Stomach (tissue), 9 donors: ENCODE data around the gene ADIRF. TPM values are rescaled to one million over a fixed set of nuclear protein-coding genes. Genes with fewer than 3 reads are reported as not detected.
A peak's percentile ranks its signal among the peaks of the same experiment; 100 is the strongest.

Experiments
- DNase-seq, 2 donors: peaks; one replicate each; pipeline versions ENCODE4 v3.0.0 to v3.0.0-alpha.2; 2013 to 2019
- H3K27ac ChIP-seq, 5 donors: fragments of 200-600 bp in 4 of 5; sonication (generic) in 4 of 5; one replicate each; pipeline ENCODE4 v1.5.1; 2013 to 2019; ENCODE audit warnings: mild to moderate bottlenecking in 1 of 5, moderate library complexity in 1 of 5
- H3K27me3 ChIP-seq, 3 donors: fragments of 200-600 bp; sonication (generic); one replicate each; pipeline ENCODE4 v1.5.1; 2017 to 2019; ENCODE audit warnings: mixed run types in 1 of 3
- H3K36me3 ChIP-seq, 4 donors: fragments of 200-600 bp; sonication (generic); 1 replicate in 3 of 4; 2 replicates in 1 of 4; pipeline ENCODE4 v1.5.1; 2016 to 2019
- H3K4me1 ChIP-seq, 4 donors: fragments of 200-600 bp; sonication (generic); one replicate each; pipeline ENCODE4 v1.5.1; 2016 to 2019
- H3K4me3 ChIP-seq, 4 donors: fragments of 200-600 bp; sonication (generic) in 3 of 4; one replicate each; pipeline ENCODE4 v1.5.1; 2016 to 2019; ENCODE audit warnings: mild to moderate bottlenecking in 1 of 4
- H3K9me3 ChIP-seq, 4 donors: fragments of 200-600 bp; sonication (generic); one replicate each; pipeline ENCODE4 v1.5.1; 2016 to 2019
- EP300 ChIP-seq: sonication (generic); formaldehyde crosslinking; IDR thresholded peaks from one replicate; pipeline ENCODE4 v1.6.1; 2017; ENCODE audit warnings: antibody characterized with exemption
- POLR2A ChIP-seq, 4 donors: fragments of 450-650 bp; IDR thresholded peaks; one replicate each; pipeline ENCODE4 v1.6.1; 2016; ENCODE audit warnings: antibody characterized with exemption in 4 of 4, control low read depth in 2 of 4, mild to moderate bottlenecking in 1 of 4, moderate library complexity in 1 of 4
- POLR2AphosphoS5 ChIP-seq, 3 donors: sonication (generic); formaldehyde crosslinking; IDR thresholded peaks; one replicate each; pipeline ENCODE4 v1.6.1; 2016; ENCODE audit warnings: antibody characterized with exemption in 3 of 3
- WGBS, 5 donors: extraction: QIAGEN DNeasy Blood & Tissue Kit in 3 of 5; methylation state at CpG; one replicate each; pipeline versions ENCODE4 v1.1.5 to v1.1.7; 2013 to 2018; 5-methylcytosine and 5-hydroxymethylcytosine counted together
- intact Hi-C: fragments of 100-400 bp; cut with DNase I; formaldehyde crosslinking; loops from one replicate; pipeline ENCODE4 v1.15.1; 2023; ENCODE audit warnings: low total_unique reads
- polyA plus RNA-seq, 3 donors: library from polyadenylated mRNA; stranded (reverse); fragments of 200-250 nt; gene quantifications; one replicate each; pipeline ENCODE4 v1.2.3, GENCODE V29; 2013
- total RNA-seq, 5 donors: library from RNA; depleted of rRNA; stranded (reverse); fragments of >200 nt; gene quantifications; one replicate each; pipeline versions ENCODE4 v1.1.0 to v1.2.3, GENCODE V29; 2014 to 2016
- TF ChIP-seq, protein P1 (sequence below), 7 experiments: fragments of 450-650 bp in 4 of 7; fragments of 200-600 bp in 3 of 7; sonication (generic) in 3 of 7; IDR thresholded peaks; one replicate each; pipeline ENCODE4 v1.5.1; 2016 to 2019; ENCODE audit warnings: antibody characterized with exemption in 7 of 7, control low read depth in 2 of 7, mild to moderate bottlenecking in 1 of 7
- donor health status: healthy with polysubstance abuse.
- donor health status: Bipolar disorder and iron deficiency.
- donor health status: healthy.

The ADIRF gene
- total and polyA plus RNA-seq, 8 donors = 1.2 to 249 (median 86.1) TPM

DNA sequence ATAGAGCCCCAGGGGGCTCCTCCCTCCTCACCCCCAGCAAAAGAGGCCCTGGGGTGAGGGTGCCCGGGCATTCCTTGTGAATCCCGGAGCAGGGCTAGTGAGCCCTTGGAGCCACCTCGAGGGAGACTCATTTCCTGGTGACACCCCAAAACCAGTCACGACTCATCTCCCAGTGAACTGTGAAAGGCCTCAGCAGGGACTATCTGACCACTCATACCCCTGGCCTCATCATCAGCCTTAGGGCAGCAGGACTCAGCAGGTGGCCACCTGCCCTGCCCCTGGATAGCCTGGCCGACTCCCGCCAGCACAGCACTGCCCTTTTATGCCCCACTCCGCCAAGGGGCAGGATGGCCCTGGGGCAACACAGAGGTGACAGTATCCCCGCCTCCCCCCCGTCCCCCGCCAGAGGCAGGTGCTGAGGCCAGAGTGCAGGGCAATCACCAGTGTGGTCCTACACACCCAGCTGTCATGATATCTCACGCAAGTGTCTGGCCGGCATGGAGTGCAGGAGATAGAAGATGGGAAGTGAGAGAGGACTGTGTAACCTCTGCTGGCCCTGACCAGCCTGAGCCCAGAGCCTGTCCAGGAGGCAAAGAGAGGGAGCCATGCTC, 6.7 kb upstream of the ADIRF start:
- intact Hi-C loops = no loop called here
- H3K27me3 ChIP-seq = no peaks in the 10 kb centered on the region
- peaks cover 14 to 41% (median 38%) of the 10 kb centered on the region in 4 donors for H3K4me1 ChIP-seq
- no peaks in the 10 kb centered on the region for H3K9me3 ChIP-seq
- TF ChIP-seq POLR2AphosphoS5 (IDR thresholded peaks at IDR 0.05) = no peak
- no peak for TF ChIP-seq EP300
- TF ChIP-seq, protein P1, sequence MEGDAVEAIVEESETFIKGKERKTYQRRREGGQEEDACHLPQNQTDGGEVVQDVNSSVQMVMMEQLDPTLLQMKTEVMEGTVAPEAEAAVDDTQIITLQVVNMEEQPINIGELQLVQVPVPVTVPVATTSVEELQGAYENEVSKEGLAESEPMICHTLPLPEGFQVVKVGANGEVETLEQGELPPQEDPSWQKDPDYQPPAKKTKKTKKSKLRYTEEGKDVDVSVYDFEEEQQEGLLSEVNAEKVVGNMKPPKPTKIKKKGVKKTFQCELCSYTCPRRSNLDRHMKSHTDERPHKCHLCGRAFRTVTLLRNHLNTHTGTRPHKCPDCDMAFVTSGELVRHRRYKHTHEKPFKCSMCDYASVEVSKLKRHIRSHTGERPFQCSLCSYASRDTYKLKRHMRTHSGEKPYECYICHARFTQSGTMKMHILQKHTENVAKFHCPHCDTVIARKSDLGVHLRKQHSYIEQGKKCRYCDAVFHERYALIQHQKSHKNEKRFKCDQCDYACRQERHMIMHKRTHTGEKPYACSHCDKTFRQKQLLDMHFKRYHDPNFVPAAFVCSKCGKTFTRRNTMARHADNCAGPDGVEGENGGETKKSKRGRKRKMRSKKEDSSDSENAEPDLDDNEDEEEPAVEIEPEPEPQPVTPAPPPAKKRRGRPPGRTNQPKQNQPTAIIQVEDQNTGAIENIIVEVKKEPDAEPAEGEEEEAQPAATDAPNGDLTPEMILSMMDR (IDR thresholded peaks at IDR 0.05) = no peak
- WGBS, 5 donors = 82 to 93% (median 91%) methylated on average over 11 to 12 of the region's 12 CpGs
- H3K36me3 ChIP-seq = no peaks in the 10 kb centered on the region
- H3K27ac ChIP-seq = no peak overlapping the region
- peak in 1 of 2 donors; percentile 10 for DNase-seq
- no peak overlapping the region for H3K4me3 ChIP-seq

DNA sequence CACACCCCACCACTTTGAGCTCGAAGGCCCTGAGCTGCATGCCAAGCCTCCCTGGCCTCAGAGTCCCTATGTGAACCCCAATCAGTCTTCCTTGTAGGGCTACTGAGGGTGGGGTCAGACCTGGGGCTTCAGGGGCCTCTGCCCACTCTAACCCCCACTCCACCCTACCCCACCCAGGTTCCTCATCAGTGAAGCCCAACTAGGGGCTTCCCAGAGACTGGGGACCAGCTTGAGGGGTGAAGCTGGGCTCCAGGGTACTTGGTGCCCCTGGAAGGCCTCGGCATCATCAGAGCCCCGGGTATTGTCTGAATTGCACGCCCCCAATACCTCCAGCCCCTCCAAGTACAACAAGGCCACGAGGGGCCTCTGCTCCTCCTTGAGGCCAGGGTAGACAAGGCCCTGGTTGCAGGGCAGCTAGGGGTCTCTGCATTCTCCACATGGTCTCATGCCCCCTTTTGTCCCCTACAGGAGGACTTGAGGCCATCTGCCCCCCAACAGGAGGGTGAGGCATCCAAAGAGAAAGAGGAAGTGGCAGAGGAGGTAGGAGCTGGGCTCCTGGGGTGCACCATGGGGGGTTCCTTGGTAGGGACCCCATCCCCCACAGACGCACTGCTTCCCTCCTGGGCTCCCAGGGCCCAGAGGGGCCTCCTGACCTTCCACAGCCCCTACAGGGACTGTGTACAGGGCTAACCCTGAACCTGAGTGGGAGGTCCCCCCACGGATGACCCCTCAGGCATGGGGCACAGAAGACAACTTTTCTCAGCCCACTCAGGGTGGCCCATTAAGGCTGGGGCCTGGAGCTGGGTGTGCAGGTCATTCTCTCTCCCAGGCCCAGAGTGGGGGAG, 5.9 kb upstream of the ADIRF start:
- no peak overlapping the region for H3K27ac ChIP-seq

DNA sequence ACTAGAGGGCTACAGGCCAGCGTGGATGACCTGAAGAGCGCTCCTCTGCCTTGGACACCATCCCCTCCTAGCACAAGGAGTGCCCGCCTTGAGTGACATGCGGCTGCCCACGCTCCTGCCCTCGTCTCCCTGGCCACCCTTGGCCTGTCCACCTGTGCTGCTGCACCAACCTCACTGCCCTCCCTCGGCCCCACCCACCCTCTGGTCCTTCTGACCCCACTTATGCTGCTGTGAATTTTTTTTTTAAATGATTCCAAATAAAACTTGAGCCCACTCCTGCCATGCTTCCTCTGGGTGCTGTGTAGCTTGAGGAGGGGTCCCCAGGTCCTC, 5.3 kb upstream of the ADIRF start:
- no peak for DNase-seq
- no peak overlapping the region for H3K27ac ChIP-seq
- no peak for TF ChIP-seq EP300
- TF ChIP-seq, protein P1 (IDR thresholded peaks at IDR 0.05) = no peak
- no peak for TF ChIP-seq POLR2A (IDR thresholded peaks at IDR 0.05)
- no peak for TF ChIP-seq POLR2AphosphoS5 (IDR thresholded peaks at IDR 0.05)
- H3K4me3 ChIP-seq = no peak overlapping the region
- H3K36me3 ChIP-seq = no peaks in the 10 kb centered on the region
- peaks cover 25 to 53% (median 49%) of the 10 kb centered on the region in 4 donors for H3K4me1 ChIP-seq
- H3K27me3 ChIP-seq = no peaks in the 10 kb centered on the region
- WGBS, 5 donors = 85 to 95% (median 90%) methylated on average over 5 to 7 of the region's 7 CpGs
- intact Hi-C loops = no loop called here
- H3K9me3 ChIP-seq = no peaks in the 10 kb centered on the region

More for the DNA sequence above, 5.9 kb upstream of the ADIRF start:
- intact Hi-C loops = no loop called here
- H3K27me3 ChIP-seq = no peaks in the 10 kb centered on the region
- H3K9me3 ChIP-seq = no peaks in the 10 kb centered on the region
- H3K4me3 ChIP-seq = no peak overlapping the region
- 77 to 93% (median 92%) methylated on average over 4 to 7 of the region's 7 CpGs for WGBS, 5 donors
- DNase-seq = peak in 1 of 2 donors; percentile 21
- H3K4me1 ChIP-seq = peaks cover 19 to 49% (median 45%) of the 10 kb centered on the region in 4 donors
- no peaks in the 10 kb centered on the region for H3K36me3 ChIP-seq
- no peak for TF ChIP-seq EP300
- TF ChIP-seq, protein P1 (IDR thresholded peaks at IDR 0.05) = no peak
- TF ChIP-seq POLR2A (IDR thresholded peaks at IDR 0.05) = no peak
- no peak for TF ChIP-seq POLR2AphosphoS5 (IDR thresholded peaks at IDR 0.05)

DNA sequence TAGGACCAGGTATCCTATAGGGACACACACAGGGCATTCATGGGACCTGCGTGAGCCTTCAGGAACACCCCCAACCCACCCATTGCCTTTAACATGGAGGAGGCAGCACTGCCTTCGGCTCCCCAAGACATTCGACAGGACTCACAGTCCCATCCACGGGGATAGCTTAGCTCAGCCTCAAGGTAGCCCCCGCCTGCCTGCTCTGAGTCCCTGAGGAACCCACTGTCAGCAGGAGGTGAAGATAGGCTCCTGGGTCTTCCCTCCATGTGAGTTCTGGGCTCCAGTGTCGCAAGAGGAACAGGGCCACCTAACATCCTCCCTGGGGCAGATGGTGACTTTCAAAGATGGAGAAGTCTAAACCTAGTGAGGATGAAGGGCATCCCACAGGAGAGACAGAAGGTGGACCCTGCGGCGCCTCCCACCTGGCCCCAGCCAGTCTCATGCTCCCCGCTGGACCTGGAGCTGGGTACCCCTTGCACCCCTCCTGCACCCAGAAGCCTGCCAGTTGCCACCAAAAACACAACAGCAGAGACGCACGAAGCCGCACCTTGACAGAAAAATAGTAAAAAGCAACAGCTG, 4.9 kb upstream of the ADIRF start:
- intact Hi-C loops = no loop called here
- Histone ChIP-seq H3K27me3 (peaks cover 0 to 3% (median 0%) of the 10 kb centered on the region in 3 donors), H3K36me3 (no peaks in the 10 kb centered on the region), H3K4me3 (no peak overlapping the region), H3K4me1 (peaks cover 26 to 53% (median 49%) of the 10 kb centered on the region in 4 donors), H3K27ac (no peak overlapping the region), H3K9me3 (no peaks in the 10 kb centered on the region)
- 93 to 96% (median 94%) methylated on average over 10 to 12 of the region's 12 CpGs for WGBS, 5 donors
- TF ChIP-seq POLR2AphosphoS5 (IDR thresholded peaks at IDR 0.05) (no peak), EP300 (no peak), POLR2A (IDR thresholded peaks at IDR 0.05) (no peak)
- TF ChIP-seq, protein P1 (IDR thresholded peaks at IDR 0.05) = no peak
- DNase-seq = peak in 1 of 2 donors; percentile 17
